ENCODE results near the gene MEGF9. TPM values are rescaled to one million over a fixed set of nuclear protein-coding genes. Genes with fewer than 3 reads are reported as not detected.

The MEGF9 gene
- total RNA-seq, 1 donor from 2014 or later: 9.0 TPM

DNA sequence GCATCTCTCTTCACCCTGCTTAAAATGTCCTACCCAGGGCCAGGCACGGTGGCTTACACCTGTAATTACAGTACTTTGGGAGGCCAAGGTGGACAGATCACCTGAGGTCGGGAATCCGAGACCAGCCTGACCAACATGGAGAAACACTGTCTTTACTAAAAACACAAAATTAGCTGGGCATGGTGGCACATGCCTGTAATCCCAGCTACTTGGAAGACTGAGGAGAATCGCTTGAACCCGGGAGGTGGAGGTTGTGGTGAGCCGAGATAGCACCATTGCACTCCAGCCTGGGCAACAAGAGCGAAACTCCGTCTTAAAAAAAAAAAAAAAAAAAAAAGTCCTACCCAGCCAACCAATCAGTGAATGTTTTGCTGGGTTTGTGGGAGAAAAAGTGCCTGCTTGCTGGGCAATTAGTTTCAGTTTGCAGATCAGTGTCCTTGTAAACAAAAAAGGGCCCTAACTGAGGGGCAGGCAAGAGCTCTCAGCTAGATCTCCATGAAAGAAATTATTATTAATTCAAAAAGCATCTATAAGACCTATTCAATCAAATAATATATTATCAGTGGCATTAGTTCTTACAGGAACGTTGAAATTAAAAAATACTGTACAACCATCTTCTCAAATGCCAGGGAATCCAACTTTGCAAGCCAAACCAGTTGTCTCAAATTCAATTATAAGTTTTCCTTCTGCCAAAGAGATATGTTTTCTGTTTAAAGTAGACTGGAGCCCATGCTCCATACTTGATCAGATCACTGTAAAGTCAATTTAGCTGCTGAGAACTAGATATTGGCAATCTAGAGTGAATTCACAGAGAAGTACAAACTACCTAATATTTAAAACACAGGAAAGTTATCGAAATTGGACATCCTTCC lies 3.9 kb downstream of the MEGF9 start:
- Mint-ChIP-seq H3K27ac (peak overlapping the region; percentile 86), H3K27me3 (no peaks in the 10 kb centered on the region), H3K4me3 (peak overlapping the region; percentile 82), H3K36me3 (ENCODE audit: low read depth) (peaks cover 6% of the 10 kb centered on the region), H3K4me1 (peaks cover 40% of the 10 kb centered on the region), H3K9me3 (no peaks in the 10 kb centered on the region)
- TF ChIP-seq, protein P1, sequence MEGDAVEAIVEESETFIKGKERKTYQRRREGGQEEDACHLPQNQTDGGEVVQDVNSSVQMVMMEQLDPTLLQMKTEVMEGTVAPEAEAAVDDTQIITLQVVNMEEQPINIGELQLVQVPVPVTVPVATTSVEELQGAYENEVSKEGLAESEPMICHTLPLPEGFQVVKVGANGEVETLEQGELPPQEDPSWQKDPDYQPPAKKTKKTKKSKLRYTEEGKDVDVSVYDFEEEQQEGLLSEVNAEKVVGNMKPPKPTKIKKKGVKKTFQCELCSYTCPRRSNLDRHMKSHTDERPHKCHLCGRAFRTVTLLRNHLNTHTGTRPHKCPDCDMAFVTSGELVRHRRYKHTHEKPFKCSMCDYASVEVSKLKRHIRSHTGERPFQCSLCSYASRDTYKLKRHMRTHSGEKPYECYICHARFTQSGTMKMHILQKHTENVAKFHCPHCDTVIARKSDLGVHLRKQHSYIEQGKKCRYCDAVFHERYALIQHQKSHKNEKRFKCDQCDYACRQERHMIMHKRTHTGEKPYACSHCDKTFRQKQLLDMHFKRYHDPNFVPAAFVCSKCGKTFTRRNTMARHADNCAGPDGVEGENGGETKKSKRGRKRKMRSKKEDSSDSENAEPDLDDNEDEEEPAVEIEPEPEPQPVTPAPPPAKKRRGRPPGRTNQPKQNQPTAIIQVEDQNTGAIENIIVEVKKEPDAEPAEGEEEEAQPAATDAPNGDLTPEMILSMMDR (IDR thresholded peaks at IDR 0.05): no peak
- POLR2A ChIA-PET: interaction anchor here (0.7 to 0.8 kb wide), 4 partner anchors 9 to 595 kb away, joined by 3 to 7 read pairs (median 4); no protein-coding TSS in a partner anchor
- no peak for ATAC-seq (ENCODE audit: low read depth)
- CTCF ChIA-PET: no interaction called here
- no peak for DNase-seq
- intact Hi-C loops (cut with micrococcal nuclease): loop anchor here (5.0 kb wide), 3 partner anchors 82 to 492 kb away; partner anchors contain the start of genes FBXW2 and RAB14

DNA sequence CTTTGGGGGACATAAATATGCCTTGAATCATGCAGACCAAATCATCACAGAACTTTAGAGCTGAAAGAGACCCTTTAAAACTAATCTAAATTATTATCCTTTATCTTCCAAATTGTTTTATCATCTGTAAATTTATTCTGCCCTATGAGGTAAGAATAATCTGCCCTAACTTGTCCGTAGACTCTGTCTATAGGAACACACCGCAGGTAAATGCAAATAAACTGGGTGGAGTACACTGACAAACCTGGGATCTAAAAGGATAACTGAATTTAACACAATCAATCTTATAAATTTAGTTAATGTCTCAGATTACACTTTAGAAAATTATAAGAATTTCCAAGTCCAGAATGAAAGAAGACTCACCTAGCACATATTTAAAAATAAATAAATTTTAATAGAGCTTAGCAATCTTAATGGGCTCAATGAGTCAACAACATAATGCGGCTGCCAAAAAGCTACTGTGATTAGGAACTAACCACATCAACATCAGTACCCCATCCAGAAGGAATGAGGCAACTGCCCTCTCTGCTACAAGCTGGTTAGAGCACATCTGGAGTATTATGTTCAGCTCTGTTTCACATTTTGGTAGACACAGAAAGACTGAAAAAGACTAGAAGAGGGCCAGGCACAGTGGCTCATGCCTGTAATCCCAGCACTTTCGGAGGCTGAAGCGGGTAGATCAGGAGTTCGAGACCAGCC lies 5.6 kb downstream of the MEGF9 start:
- Mint-ChIP-seq H3K36me3 (ENCODE audit: low read depth) (peaks cover 7% of the 10 kb centered on the region), H3K27ac (no peak overlapping the region), H3K9me3 (no peaks in the 10 kb centered on the region), H3K4me1 (peaks cover 38% of the 10 kb centered on the region), H3K4me3 (no peak overlapping the region), H3K27me3 (no peaks in the 10 kb centered on the region)
- POLR2A ChIA-PET: interaction anchor here (0.6 to 0.7 kb wide), 2 partner anchors 32 to 79 kb away, joined by 3 read pairs; no protein-coding TSS in a partner anchor
- no peak for ATAC-seq (ENCODE audit: low read depth)
- intact Hi-C loops (cut with micrococcal nuclease): no loop called here
- CTCF ChIA-PET: interaction anchor here (1.3 kb wide), 1 partner anchor 89 kb away, joined by 3 read pairs; no protein-coding TSS in a partner anchor
- DNase-seq: no peak
- TF ChIP-seq, protein P1 (IDR thresholded peaks at IDR 0.05): no peak

DNA sequence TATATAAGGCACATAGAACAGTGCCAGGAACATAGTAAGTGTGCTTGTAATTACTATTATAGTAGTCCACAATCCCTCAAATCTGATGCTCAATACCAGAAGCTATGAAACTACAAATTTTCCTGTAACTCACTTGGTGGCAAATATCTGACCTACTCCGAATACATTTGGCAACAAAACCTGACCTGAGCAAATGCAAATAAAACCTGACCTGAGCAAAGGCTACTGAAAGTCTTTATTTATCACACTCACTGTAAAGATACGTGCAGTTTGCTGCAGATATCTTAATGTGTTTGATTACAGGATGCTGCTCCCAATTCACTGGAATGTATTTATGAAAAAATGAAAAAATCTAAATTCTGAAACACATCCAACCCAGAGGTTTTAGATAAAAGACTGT lies 7.1 kb downstream of the MEGF9 start:
- intact Hi-C loops (cut with micrococcal nuclease): no loop called here
- Mint-ChIP-seq H3K36me3 (ENCODE audit: low read depth) (peaks cover 2% of the 10 kb centered on the region), H3K4me1 (peaks cover 26% of the 10 kb centered on the region), H3K27me3 (no peaks in the 10 kb centered on the region), H3K9me3 (no peaks in the 10 kb centered on the region), H3K27ac (no peak overlapping the region), H3K4me3 (no peak overlapping the region)
- ATAC-seq (ENCODE audit: low read depth) (no peak), DNase-seq (no peak)
- ChIA-PET CTCF (no interaction called here), POLR2A (no interaction called here)
- TF ChIP-seq, protein P1 (IDR thresholded peaks at IDR 0.05): no peak

DNA sequence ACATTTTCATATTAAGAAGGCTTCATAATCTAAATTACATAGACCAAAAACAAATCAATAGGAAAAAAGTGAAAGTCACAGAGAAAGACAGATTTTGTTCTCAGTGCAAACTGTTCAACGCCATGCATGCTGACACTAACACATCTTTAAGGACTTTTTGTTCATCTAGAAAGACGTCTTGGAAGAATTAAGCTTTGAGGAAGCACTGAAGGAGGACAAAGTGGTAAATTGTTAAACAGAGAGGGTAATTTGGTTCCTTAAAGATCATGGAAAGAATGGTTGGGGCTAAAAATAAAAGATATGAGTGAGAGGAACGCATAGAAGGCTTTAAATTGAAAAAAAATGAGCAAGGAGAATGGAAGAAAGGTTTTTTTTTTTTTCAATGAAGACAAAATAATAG lies 9.1 kb downstream of the MEGF9 start:
- ATAC-seq (ENCODE audit: low read depth) (no peak), DNase-seq (no peak)
- H3K4me1 Mint-ChIP-seq: peaks cover 8% of the 10 kb centered on the region
- POLR2A ChIA-PET: no interaction called here
- H3K4me3 Mint-ChIP-seq: no peak overlapping the region
- no peaks in the 10 kb centered on the region for H3K9me3 Mint-ChIP-seq
- TF ChIP-seq, protein P1 (IDR thresholded peaks at IDR 0.05): no peak
- CTCF ChIA-PET: no interaction called here
- intact Hi-C loops (cut with micrococcal nuclease): no loop called here
- H3K27me3 Mint-ChIP-seq: no peaks in the 10 kb centered on the region
- no peak overlapping the region for H3K27ac Mint-ChIP-seq
- H3K36me3 Mint-ChIP-seq (ENCODE audit: low read depth): peaks cover 2% of the 10 kb centered on the region

DNA sequence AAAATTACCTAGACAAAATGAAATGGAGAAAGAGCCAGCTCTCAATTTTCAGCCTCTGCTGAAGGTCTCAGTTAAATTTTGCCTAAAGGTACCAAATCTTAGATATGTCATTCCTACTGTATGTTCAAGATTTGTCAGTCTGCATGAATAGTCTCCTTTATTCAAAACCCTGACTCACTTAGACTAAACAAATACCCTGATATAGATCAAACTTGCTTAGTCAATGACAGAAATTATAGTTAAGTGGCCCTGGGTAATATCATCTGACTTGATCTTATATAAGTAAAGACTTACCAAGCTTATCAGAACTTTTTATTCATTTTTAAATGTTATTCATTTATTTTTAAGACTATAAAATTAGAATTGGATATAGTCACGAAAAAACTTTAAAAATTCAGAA lies 12.2 kb downstream of the MEGF9 start:
- peaks cover 2% of the 10 kb centered on the region for H3K4me1 Mint-ChIP-seq
- no peak overlapping the region for H3K4me3 Mint-ChIP-seq
- no peak for ATAC-seq (ENCODE audit: low read depth)
- no peaks in the 10 kb centered on the region for H3K9me3 Mint-ChIP-seq
- H3K27ac Mint-ChIP-seq: no peak overlapping the region
- intact Hi-C loops (cut with micrococcal nuclease): no loop called here
- no peaks in the 10 kb centered on the region for H3K27me3 Mint-ChIP-seq
- TF ChIP-seq, protein P1 (IDR thresholded peaks at IDR 0.05): no peak
- peaks cover 2% of the 10 kb centered on the region for H3K36me3 Mint-ChIP-seq (ENCODE audit: low read depth)
- POLR2A ChIA-PET: no interaction called here
- CTCF ChIA-PET: no interaction called here
- no peak for DNase-seq

Data from activated B cell treated with CpG ODN at 0.5 μM for 24 hours (primary cell).